Measurements from ENCODE around the gene VGLL4.
"Not testable (repeated sequence)": the region's sequence is repeated elsewhere in the genome, so short reads cannot be mapped to it uniquely, and the experiment has no call there.

Gene VGLL4

DNA sequence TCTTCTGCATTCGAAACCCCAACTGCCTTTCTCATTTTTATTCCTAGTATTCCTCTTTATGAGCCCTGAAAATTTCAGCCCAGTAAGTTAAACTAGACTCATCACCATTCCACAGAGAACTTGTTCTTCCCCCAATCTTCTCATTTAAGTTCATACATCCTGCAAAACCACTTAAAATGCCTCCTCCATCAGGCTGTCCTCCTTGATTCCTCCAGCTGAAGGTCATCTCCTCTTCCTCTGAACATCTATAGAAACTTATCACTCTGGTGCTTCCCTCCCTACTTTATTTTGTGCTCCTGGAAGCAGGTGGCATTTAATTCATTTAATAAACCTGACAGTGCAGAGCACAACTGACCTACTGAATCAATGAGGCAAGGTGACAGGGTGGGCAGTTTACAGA lies 38.3 kb downstream of the VGLL4 start:
- no peak for DNase-seq

DNA sequence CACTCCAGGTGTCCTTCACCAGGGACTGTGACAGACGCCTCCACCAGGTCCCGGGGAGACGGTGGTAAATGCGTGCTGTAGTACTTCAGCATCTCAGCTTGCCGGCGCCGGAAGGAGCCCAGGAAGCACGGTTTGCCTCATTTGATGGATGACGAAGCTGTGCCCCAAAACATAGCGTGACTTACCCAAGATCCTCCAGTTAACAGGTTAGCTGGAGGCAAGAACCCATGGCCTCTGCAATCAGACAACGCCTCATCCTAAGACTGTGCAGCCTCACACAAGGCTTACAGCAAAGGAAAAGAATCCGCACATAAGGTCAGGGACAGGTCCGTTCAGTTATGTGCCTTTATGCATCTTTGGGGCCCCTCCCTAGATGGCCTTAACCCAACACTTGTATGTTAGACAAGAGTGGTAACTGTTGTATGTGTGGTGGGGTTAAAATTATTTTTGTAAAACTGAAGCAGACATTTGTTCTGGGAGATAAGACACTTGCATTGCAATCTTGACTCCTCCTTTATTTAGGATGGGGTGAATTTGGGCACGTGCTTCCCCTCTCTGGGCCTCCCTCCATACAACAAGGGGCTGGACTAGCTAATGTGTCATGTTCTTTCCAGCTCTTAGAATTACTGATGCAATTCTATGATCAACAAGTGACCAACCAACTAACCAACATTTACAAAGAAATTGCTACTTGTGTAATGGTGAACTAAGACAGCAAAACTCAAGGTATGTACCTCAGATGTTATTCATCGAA lies 39.4 kb downstream of the VGLL4 start:
- DNase-seq = peak; percentile 61

GRCh38 chr3:11603628-11604027 lies 40.1 kb downstream of the VGLL4 start:
- DNase-seq = peak; percentile 83

DNA sequence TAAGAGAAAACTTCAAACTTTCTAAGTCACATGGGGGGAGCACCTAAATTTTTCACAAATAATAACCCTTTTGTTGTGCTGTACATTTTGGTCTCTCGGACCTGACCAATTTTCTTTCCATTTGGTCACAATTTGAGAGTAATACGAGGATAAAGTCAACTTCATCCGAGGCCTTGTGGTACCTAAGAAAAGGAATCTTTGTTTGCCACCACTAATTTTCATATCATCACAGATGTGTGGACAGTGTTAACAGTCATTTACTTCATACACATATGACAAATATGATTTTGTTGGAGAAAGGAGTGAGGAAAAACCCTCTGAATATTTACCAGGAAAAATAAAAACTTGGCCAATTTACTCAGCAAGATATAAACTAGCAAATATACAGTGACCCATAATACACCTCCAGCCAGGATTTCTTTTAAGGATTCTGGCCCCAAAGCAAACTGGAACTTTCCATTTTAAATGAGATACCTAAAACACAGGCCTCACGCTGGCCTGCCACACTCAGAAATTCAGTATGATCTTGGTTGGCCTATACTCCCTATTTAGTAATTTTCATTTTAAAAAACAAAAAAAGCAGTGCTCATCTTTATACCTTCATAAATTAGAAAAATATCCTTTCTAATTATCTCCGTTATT lies 40.7 kb downstream of the VGLL4 start:
- DNase-seq = no peak

DNA sequence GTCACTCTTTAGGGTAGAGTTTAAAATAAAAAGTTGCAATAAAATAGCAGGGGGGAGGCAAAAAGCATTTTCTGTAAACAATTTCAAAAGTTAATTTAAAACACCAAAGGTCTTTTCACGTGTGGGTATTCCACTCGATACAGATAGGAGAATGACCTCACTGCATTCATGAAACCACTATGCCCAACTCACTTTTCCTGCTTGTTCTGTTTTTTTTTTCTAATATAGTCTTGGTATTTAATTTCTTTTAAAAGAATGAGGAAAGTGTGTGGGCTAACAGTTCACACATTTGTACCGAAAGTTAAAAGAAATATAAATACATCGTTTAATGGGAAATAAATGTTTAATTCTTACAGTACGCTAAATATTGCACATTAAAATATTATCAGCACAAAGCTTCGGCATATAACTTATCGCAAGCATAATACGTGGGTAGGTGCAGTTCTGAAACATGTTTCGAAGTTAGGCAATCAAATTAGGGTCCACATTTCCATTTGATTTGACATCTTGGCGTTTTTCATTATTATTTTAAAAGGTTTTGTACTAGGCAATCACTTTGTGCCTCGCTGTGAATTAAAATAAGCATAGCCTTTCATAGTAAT lies 41.4 kb downstream of the VGLL4 start:
- DNase-seq = no peak

- no peak for DNase-seq
These were observed 42.1 kb downstream of the VGLL4 start for GRCh38 chr3:11601446-11602238.

DNA sequence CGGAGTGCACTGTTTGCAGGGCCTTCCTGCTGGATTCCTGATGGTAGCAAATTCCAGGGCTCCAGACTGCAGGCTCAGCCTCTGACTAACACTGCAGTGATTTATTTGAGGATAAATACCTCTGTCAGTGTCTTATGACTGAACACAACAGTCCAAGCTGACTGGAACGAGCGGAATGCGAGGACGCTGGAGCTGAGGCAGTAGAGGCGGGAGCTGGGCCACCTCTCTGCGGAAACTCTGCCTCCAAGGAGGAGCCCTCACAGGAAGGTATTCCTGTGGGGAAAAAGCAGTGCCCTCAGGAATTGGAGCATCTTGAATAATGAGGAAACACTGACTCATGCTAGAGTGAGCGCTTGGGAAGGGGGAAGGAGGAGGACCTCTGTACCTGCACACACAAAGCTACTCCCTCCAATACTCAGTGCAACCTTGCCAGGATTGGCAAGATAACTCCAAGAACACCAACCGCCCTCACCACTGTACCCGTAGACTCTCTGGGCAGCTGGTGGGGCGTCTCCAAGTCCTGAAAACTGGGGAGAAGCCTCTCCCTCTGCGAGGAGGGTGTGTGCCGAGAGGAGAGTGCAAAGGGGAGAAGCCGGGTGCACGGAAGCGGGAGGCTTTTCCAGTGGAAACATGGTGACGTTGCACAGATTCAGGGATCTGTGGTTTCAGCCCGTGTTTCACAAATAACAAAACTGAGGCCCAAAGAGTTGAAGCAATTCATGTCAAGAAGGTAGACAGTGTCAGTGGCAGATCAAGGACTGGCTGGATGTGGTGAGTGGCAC lies 43.0 kb downstream of the VGLL4 start:
- DNase-seq = peak; percentile 100

DNA sequence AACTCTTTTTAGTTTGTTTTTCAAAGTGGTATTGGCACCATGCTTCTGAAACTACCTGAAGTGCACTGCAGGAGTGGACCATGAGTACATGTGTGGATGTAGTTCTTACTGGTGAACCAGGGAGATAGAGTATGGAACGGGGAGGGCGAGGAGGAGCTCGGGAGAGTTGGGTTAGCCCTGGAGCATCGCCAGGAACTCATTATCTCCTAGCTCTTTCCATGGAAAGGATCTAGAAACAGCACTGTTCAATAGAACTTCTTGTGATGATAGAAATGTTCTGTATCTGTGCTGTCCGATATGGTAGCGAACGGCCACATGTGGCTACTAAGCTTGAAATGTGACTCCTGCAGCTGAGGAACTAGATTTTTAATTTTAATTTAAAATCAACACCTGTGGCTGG lies 47.3 kb downstream of the VGLL4 start:
- DNase-seq = no peak

GRCh38 chr3:11595024-11595423 lies 48.7 kb downstream of the VGLL4 start:
- not testable (repeated sequence) for DNase-seq

GRCh38 chr3:11593318-11594034 lies 50.2 kb downstream of the VGLL4 start:
- DNase-seq = no peak

DNA sequence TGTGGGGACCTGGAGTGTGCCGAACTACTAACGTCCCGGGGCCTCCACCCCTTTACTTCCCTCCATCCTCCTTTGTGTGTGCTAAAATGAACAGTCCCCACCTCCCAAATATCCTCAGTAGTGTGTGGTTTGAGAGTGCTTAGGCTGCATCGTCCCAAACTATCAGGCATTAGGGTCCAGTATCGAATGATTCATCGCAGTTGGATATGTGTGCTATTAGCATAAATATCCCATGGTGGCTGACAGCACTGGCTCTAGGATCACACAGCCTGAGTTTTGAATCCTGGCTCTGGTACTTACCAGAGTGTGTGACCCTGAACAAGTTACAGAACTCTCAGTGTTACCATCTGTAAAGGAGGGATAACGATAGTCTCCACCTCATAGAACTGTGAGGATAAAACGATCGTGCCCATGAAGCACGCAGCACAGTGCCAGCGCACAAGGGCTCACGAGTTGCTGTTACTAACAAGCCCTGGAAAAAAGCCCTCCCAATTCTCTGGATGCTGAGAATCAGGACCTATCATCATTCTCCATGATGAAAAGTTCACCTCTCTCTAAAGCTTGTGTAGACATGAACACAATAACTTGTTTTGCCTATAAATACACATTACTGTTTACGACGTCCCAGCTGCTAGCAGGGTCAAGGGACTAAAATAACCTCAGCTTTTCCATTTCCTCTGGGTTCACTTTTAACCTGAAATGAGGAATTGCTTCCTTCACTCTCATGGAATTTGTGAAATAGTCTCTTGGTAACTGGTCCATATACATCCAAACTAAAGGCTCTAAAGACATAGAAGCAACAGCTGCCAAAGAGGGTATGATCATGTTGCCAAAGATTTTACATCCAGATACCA lies 51.0 kb downstream of the VGLL4 start:
- peak; percentile 59 for DNase-seq

DNA sequence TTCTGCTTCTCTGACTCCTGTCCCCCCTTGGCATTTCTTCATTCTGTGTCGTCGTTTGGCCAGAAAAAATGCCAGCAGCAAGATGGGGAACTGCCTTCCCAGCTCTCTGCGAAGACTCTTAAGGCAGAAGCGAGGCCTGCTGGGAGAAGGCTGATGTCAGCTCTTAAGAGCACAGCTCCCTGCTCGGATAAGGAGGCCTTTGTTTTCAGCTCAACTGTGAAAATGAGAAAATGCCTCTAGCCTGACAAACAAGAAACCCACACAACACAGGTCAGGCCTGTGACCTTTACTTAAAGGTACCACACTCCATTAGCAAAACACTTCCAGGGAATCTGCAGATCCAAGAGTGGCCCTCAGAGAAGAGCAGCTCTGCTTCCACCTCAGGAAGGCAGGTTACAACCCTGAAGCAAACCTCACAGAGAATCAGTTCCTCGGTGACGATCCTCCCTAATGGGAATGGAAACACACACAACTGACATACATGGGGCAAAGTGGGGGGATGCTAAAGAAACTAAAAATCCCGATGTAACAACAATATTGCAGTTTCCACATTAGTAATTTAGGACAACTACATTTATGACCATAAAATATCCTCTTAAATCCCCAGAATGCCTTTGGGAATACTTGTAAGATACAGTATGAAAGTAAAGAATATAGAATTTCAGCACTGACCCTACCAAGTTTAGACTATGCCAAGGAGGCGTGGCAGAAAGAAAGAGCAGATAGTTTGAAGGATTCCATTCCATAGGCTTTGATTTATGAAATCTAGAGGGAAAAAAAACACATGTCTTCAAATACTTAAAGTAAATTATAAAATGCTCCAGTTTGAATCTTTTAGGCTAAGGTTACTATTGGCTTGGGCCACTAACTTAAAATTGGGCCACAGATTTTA lies 52.1 kb downstream of the VGLL4 start:
- DNase-seq = no peak

DNA sequence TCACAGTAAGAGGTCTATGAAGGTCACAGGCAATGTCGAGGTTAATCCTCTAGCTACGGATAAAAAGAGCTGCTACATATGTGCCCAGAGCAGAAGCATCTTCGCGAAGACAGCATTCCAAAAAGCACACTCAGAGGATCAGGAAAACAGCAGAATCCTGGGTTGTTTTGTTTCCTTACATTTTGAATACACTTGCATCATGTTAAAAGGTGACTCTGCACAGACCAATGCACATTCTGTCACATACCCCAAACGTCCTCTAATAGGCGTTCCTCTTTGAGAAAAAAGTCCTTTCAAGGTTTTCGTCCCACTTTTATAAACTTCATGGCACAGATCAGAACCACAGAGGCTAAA lies 52.7 kb downstream of the VGLL4 start:
- peak; percentile 64 for DNase-seq

DNA sequence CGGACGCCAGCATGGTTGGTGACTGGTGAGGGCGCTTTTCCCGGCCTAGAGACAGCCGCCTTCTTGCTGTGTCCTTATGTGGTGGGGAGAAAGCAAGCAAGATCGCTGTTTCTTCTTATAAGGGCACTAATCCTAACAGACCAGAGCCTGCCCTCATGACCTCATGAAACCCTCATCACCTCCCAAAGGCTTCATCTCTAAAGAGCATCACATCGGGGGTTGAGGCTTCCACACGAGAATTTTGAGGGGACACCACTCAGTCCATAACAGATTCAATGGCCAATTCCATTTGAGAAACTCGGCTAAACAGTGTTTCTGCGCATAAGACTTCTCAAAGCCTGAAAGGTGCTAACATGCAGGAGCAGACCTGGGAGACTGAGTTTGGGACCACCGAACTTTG lies 54.0 kb downstream of the VGLL4 start:
- no peak for DNase-seq

GRCh38 chr3:11588755-11589154 lies 55.0 kb downstream of the VGLL4 start:
- no peak for DNase-seq

GRCh38 chr3:11588338-11588737 lies 55.4 kb downstream of the VGLL4 start:
- DNase-seq = no peak

- DNase-seq = no peak
These were observed 55.9 kb downstream of the VGLL4 start for GRCh38 chr3:11587766-11588165.

GRCh38 chr3:11584570-11584969 lies 59.1 kb downstream of the VGLL4 start:
- no peak for DNase-seq

DNA sequence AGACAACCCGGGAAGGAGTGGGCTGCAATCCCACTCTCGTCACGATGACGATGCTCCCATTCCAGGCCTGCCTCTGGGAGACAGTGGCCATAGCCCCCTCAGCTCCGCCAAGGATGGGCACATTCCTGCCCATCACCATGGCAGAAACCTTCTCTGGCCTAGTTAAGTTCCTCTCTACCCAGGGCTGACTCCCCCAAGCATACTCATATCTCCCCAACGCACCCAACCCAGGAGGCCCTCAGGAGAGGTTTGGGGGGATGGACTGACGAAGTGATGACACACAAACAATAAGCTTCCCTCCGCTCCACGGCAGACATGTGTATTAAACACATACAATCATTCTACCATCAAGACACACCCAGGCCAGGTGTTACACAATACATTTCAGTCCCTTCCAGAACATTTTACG lies 60.1 kb downstream of the VGLL4 start:
- no peak for DNase-seq

- DNase-seq = no peak
These were observed 60.5 kb downstream of the VGLL4 start for GRCh38 chr3:11583235-11583634.

All from fibroblast of skin of abdomen (primary cell).